Kidney tubule cell (primary cell): Measurements from ENCODE around the gene EIF3K.

ENCODE experiments used
- DNase-seq: peaks from one replicate; pipeline ENCODE4 v3.0.0-alpha.2; 2018; ENCODE audit warnings: low spot score

The EIF3K gene

GRCh38 chr19:38666663-38667511, 47.9 kb downstream of the EIF3K start:
- DNase-seq, result peak; percentile 89

- peak; percentile 88 for DNase-seq
These were observed 48.7 kb downstream of the EIF3K start for GRCh38 chr19:38667661-38668171.

- no peak for DNase-seq
These were observed 50.6 kb downstream of the EIF3K start for GRCh38 chr19:38669552-38669951.

- DNase-seq, result no peak
These were observed 52.0 kb downstream of the EIF3K start for GRCh38 chr19:38670921-38671398.

- DNase-seq, result no peak
These were observed 52.7 kb downstream of the EIF3K start for GRCh38 chr19:38671654-38672053.

GRCh38 chr19:38673030-38673429, 54.0 kb downstream of the EIF3K start:
- no peak for DNase-seq

- peak; percentile 70 for DNase-seq
These were observed 55.6 kb downstream of the EIF3K start for GRCh38 chr19:38674388-38675171.

- DNase-seq, result no peak
These were observed 56.6 kb downstream of the EIF3K start for GRCh38 chr19:38675611-38676010.

- no peak for DNase-seq
These were observed 57.3 kb downstream of the EIF3K start for GRCh38 chr19:38676023-38676877.

GRCh38 chr19:38676878-38677646, 58.1 kb downstream of the EIF3K start:
- DNase-seq, result no peak

GRCh38 chr19:38678217-38678890, 59.4 kb downstream of the EIF3K start:
- DNase-seq, result no peak

GRCh38 chr19:38678891-38679494, 60.0 kb downstream of the EIF3K start:
- DNase-seq, result no peak

- peak; percentile 79 for DNase-seq
These were observed 60.9 kb downstream of the EIF3K start for GRCh38 chr19:38679839-38680238.

GRCh38 chr19:38682195-38682867, 63.3 kb downstream of the EIF3K start:
- no peak for DNase-seq

GRCh38 chr19:38682872-38683392, 63.9 kb downstream of the EIF3K start:
- no peak for DNase-seq

- DNase-seq, result peak; percentile 100
These were observed 64.5 kb downstream of the EIF3K start for GRCh38 chr19:38683393-38684077.

GRCh38 chr19:38684078-38684861, 65.3 kb downstream of the EIF3K start:
- DNase-seq, result peak; percentile 98
